HG03103 (cell line): ENCODE data around the gene LITAF.

Experiments used
- ATAC-seq: cut with Tn5 transposase; IDR thresholded peaks from one replicate; pipeline ENCODE4 v1.9.1; 2021; ENCODE audit warnings: low read depth; ENCODE audit not compliant: unreplicated experiment

Gene LITAF

GRCh38 chr16:11500700-11501346 lies 85.9 kb downstream of the LITAF start:
- ATAC-seq = no peak

GRCh38 chr16:11499295-11500089 lies 87.2 kb downstream of the LITAF start:
- no peak for ATAC-seq

DNA sequence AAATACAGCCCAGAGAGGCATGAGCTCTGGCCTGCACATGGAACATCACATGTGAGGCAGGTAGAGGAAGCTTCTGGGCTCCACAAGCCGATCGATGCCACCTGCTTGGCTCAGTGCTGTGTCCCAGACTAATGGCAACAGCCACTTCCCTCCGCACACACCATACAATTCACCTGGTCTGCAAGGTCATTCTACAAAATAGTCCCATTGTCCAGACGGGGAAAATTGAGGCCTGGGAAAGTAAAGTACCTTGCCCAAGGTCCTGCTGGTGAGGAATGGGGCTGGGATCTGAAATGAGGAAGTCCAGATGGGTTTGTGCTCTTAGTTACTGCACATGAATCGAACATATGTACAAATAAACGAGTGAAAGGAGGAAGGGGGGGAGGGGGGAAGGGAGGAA lies 88.0 kb downstream of the LITAF start:
- no peak for ATAC-seq

GRCh38 chr16:11497851-11498289 lies 88.8 kb downstream of the LITAF start:
- ATAC-seq = no peak
